GM18519 (cell line): ENCODE data around the gene FFAR4.

Source experiments
- ATAC-seq: cut with Tn5 transposase; IDR thresholded peaks from one replicate; pipeline ENCODE4 v1.9.1; 2021; ENCODE audit warnings: mild to moderate bottlenecking, moderate library complexity; ENCODE audit not compliant: unreplicated experiment, low FRiP score

The FFAR4 gene

GRCh38 chr10:93598157-93598556 is 31.7 kb downstream of the FFAR4 start:
- no peak for ATAC-seq

- ATAC-seq: no peak
These were observed 32.9 kb downstream of the FFAR4 start for GRCh38 chr10:93599335-93599734.

GRCh38 chr10:93599778-93600177 is 33.3 kb downstream of the FFAR4 start:
- no peak for ATAC-seq

- ATAC-seq: no peak
These were observed 34.1 kb downstream of the FFAR4 start for GRCh38 chr10:93600446-93601145.

- ATAC-seq: no peak
These were observed 34.8 kb downstream of the FFAR4 start, which contains the start of gene RBP4 for GRCh38 chr10:93601146-93601773. Gene RBP4 (minus strand): TSS chr10:93601235. CDS start chr10:93601028, 207 bp downstream.

- no peak for ATAC-seq
These were observed 35.3 kb downstream of the FFAR4 start for GRCh38 chr10:93601774-93602162.

GRCh38 chr10:93603023-93603422 is 36.6 kb downstream of the FFAR4 start:
- no peak for ATAC-seq

- no peak for ATAC-seq
These were observed 37.7 kb downstream of the FFAR4 start for GRCh38 chr10:93604146-93604545.

GRCh38 chr10:93608421-93608820 is 42.0 kb downstream of the FFAR4 start:
- ATAC-seq: no peak

- no peak for ATAC-seq
These were observed 45.8 kb downstream of the FFAR4 start, which contains the start of gene PDE6C for GRCh38 chr10:93612311-93612710. Gene PDE6C (plus strand): TSS chr10:93612537. CDS start chr10:93612726, 189 bp downstream.

- ATAC-seq: no peak
These were observed 46.7 kb downstream of the FFAR4 start for GRCh38 chr10:93613126-93613525.

- no peak for ATAC-seq
These were observed 47.8 kb downstream of the FFAR4 start for GRCh38 chr10:93614101-93614825.

GRCh38 chr10:93615576-93616235 is 49.2 kb downstream of the FFAR4 start:
- ATAC-seq: no peak

GRCh38 chr10:93620925-93621324 is 54.5 kb downstream of the FFAR4 start:
- ATAC-seq: no peak

GRCh38 chr10:93622942-93623341 is 56.5 kb downstream of the FFAR4 start:
- no peak for ATAC-seq

- no peak for ATAC-seq
These were observed 62.4 kb downstream of the FFAR4 start for GRCh38 chr10:93628858-93629257.

GRCh38 chr10:93629647-93630305 is 63.3 kb downstream of the FFAR4 start:
- no peak for ATAC-seq

GRCh38 chr10:93630625-93631557 is 64.4 kb downstream of the FFAR4 start:
- no peak for ATAC-seq
